Spleen (tissue), 7 donors: Measurements from ENCODE around the gene TTLL5.

ENCODE experiments used
- CTCF ChIP-seq, 11 experiments: fragments of 200-600 bp in 7 of 11; fragments of 450-650 bp in 4 of 11; sonication (generic) in 4 of 11; IDR thresholded peaks in 8 of 11; conservative IDR thresholded peaks in 3 of 11; 1 replicate in 7 of 11; 2 replicates in 4 of 11; pipeline versions ENCODE4 v1.4.0 to v1.8.0; 2016 to 2021; ENCODE audit warnings: antibody characterized with exemption in 11 of 11, inconsistent platforms in 4 of 11, mild to moderate bottlenecking in 1 of 11
- POLR2A ChIP-seq, 3 donors: fragments of 450-650 bp; IDR thresholded peaks; one replicate each; pipeline ENCODE4 v1.5.1; 2017; ENCODE audit warnings: antibody characterized with exemption in 3 of 3, mild to moderate bottlenecking in 1 of 3
- donor health status: DM: no; HTN: no; CAD: no; lungs with moderate emphysema.
- donor health status: DM: no; HTN: no; CAD: no.
- donor health status: DM: no; HTN: no; CAD: no.

GRCh38 chr14:75820761-75821160, 159.7 kb downstream of the TTLL5 start:
- TF ChIP-seq POLR2A (IDR thresholded peaks at IDR 0.05), result no peak
- TF ChIP-seq CTCF (IDR thresholded peaks at IDR 0.05 in 8 of 11, conservative IDR thresholded peaks at IDR 0.05 in 3 of 11), result no peak
